Measurements from ENCODE around the gene LY6G6F. TPM values are rescaled to one million over a fixed set of nuclear protein-coding genes. Genes with fewer than 3 reads are reported as not detected.
A peak's percentile ranks its signal among the peaks of the same experiment; 100 is the strongest.

LY6G6F gene
- not detected for total RNA-seq

- intact Hi-C loops (cut with DNase I; ENCODE audit: low total_unique reads), result loop anchor here (10.0 kb wide), 1 partner anchor 58 kb away; the partner anchor contains the start of gene SAPCD1
- TF ChIP-seq POLR2A (IDR thresholded peaks at IDR 0.05), result no peak
- no peak for TF ChIP-seq POLR2AphosphoS5 (IDR thresholded peaks at IDR 0.05)
- no peak for TF ChIP-seq CTCF (IDR thresholded peaks at IDR 0.05)
Observed at GRCh38 chr6:31706599-31706998, at the start of gene LY6G6F. Gene LY6G6F (plus strand): TSS chr6:31706866. CDS start chr6:31706907, 41 bp downstream.

GRCh38 chr6:31657406-31658157, 49.1 kb upstream of the LY6G6F start:
- Histone ChIP-seq H3K9me3 (no peaks in the 10 kb centered on the region), H3K4me1 (peaks cover 12 to 15% of the 10 kb centered on the region in 2 donors), H3K27me3 (no peaks in the 10 kb centered on the region), H3K4me3 (no peak overlapping the region), H3K27ac (peak overlapping the region in 1 of 2 donors; percentile 23), H3K36me3 (no peaks in the 10 kb centered on the region)
- DNase-seq (ENCODE audit: low spot score in 2 of 2), result no peak
- no peak for TF ChIP-seq POLR2AphosphoS5 (IDR thresholded peaks at IDR 0.05)
- TF ChIP-seq CTCF (IDR thresholded peaks at IDR 0.05), result no peak
- no peak for TF ChIP-seq POLR2A (IDR thresholded peaks at IDR 0.05)
- intact Hi-C loops (cut with DNase I; ENCODE audit: low total_unique reads), result loop anchor here (10.0 kb wide), 1 partner anchor 177 kb away; no protein-coding TSS in a partner anchor

More at GRCh38 chr6:31706599-31706998, at the start of gene LY6G6F:
- Histone ChIP-seq H3K36me3 (no peaks in the 10 kb centered on the region), H3K9me3 (no peaks in the 10 kb centered on the region), H3K27me3 (no peaks in the 10 kb centered on the region), H3K27ac (no peak within 1 kb of the TSS), H3K4me1 (peaks cover 2 to 12% of the 10 kb centered on the region in 2 donors), H3K4me3 (no peak within 1 kb of the TSS)
- DNase-seq (ENCODE audit: low spot score in 2 of 2), result no peak

- Histone ChIP-seq H3K27me3 (no peaks in the 10 kb centered on the region), H3K9me3 (no peaks in the 10 kb centered on the region), H3K4me3 (peak overlapping the region in 1 of 3 donors; percentile 43), H3K27ac (peak overlapping the region in 1 of 2 donors; percentile 12), H3K4me1 (peaks cover 12 to 15% of the 10 kb centered on the region in 2 donors), H3K36me3 (no peaks in the 10 kb centered on the region)
- intact Hi-C loops (cut with DNase I; ENCODE audit: low total_unique reads), result loop anchor here (10.0 kb wide), 1 partner anchor 177 kb away; no protein-coding TSS in a partner anchor
- no peak for DNase-seq (ENCODE audit: low spot score in 2 of 2)
- TF ChIP-seq POLR2AphosphoS5 (IDR thresholded peaks at IDR 0.05), result no peak
- no peak for TF ChIP-seq CTCF (IDR thresholded peaks at IDR 0.05)
- TF ChIP-seq POLR2A (IDR thresholded peaks at IDR 0.05), result no peak
Observed at GRCh38 chr6:31658158-31658688, 48.4 kb upstream of the LY6G6F start.

- H3K36me3 ChIP-seq, result no peaks in the 10 kb centered on the region
- H3K27me3 ChIP-seq, result no peaks in the 10 kb centered on the region
- no peaks in the 10 kb centered on the region for H3K9me3 ChIP-seq
- no peak for DNase-seq (ENCODE audit: low spot score in 2 of 2)
- peak overlapping the region; percentile 77 to 91 (median 82) for H3K4me3 ChIP-seq
- H3K4me1 ChIP-seq, result peaks cover 15 to 17% of the 10 kb centered on the region in 2 donors
- TF ChIP-seq CTCF (IDR thresholded peaks at IDR 0.05), result no peak
- TF ChIP-seq POLR2AphosphoS5 (IDR thresholded peaks at IDR 0.05), result no peak
- no peak for TF ChIP-seq POLR2A (IDR thresholded peaks at IDR 0.05)
- intact Hi-C loops (cut with DNase I; ENCODE audit: low total_unique reads), result loop anchor here (10.0 kb wide), 1 partner anchor 176 kb away; no protein-coding TSS in a partner anchor
- peak overlapping the region; percentile 90 to 94 for H3K27ac ChIP-seq
Observed at GRCh38 chr6:31658983-31659648, 47.5 kb upstream of the LY6G6F start.

Data from breast epithelium (tissue), 4 donors.